Measurements from ENCODE around the gene CRYL1. TPM values are rescaled to one million over a fixed set of nuclear protein-coding genes. Genes with fewer than 3 reads are reported as not detected.

The CRYL1 gene
- total and polyA plus RNA-seq, 2 of the 4 experiments (the other 2 are of a cell fraction), result 11.7 to 16.4 TPM

- ChIA-PET CTCF (no interaction called here), POLR2A (ENCODE audit: unreplicated experiment) (no interaction called here)
- Histone ChIP-seq H3K56ac (ENCODE audit: extremely low read depth, insufficient read depth, low read length) (no peak overlapping the region), H3K36me3 (ENCODE audit: control insufficient read depth, insufficient read depth, low read length) (no peaks in the 10 kb centered on the region), H3K4me1 (ENCODE audit: control insufficient read depth, insufficient read depth, low read length) (no peaks in the 10 kb centered on the region), H3K14ac (replicated peaks; ENCODE audit: low read depth, low read length) (no peak overlapping the region), H4K5ac (ENCODE audit: low read depth, low read length) (no peak overlapping the region), H4K91ac (ENCODE audit: insufficient read depth, low read depth, low read length) (no peak overlapping the region), H3K23ac (ENCODE audit: low read depth, low read length) (no peak overlapping the region), H4K20me1 (ENCODE audit: insufficient read depth, low read length) (no peaks in the 10 kb centered on the region), H3K4me2 (ENCODE audit: low read depth, low read length) (no peak overlapping the region), H2BK15ac (ENCODE audit: low read depth, low read length) (no peak overlapping the region), H2BK120ac (ENCODE audit: low read depth, low read length) (no peak overlapping the region), H2AK9ac (replicated peaks; ENCODE audit: low read depth, low read length, poor library complexity) (no peak overlapping the region), H3K18ac (ENCODE audit: low read depth, low read length) (no peak overlapping the region), H2AK5ac (ENCODE audit: low read depth, low read length) (no peak overlapping the region), H3K4me3 (ENCODE audit: insufficient read depth, low read depth, low read length) (no peak overlapping the region), H4K8ac (ENCODE audit: low read depth in 2 of 2, low read length in 2 of 2) (no peak overlapping the region), H2BK20ac (ENCODE audit: low read depth, low read length) (no peak overlapping the region), H3K9ac (ENCODE audit: low read depth, low read length) (no peak overlapping the region), H2BK5ac (ENCODE audit: low read depth, low read length, poor library complexity, severe bottlenecking) (no peak overlapping the region), H2AFZ (replicated peaks; ENCODE audit: low read length, poor library complexity) (no peak overlapping the region), H3K4ac (ENCODE audit: low read depth, low read length) (no peak overlapping the region), H3K27ac (ENCODE audit: insufficient read depth, low read length) (no peak overlapping the region), H3K27me3 (ENCODE audit: control insufficient read depth, insufficient read depth, low read length) (peaks cover 2% of the 10 kb centered on the region; the same call in 1 of the 2 replicates), H3K9me1 (ENCODE audit: insufficient read depth, low read length) (no peaks in the 10 kb centered on the region), H3K9me3 (ENCODE audit: control insufficient read depth, insufficient read depth, low read length) (no peaks in the 10 kb centered on the region), H3K79me1 (ENCODE audit: low read depth in 1 of 2, low read length in 2 of 2) (no peaks in the 10 kb centered on the region)
- ATAC-seq (ENCODE audit: low read depth) (no peak), DNase-seq (no peak)
- no peak for TF ChIP-seq POLR2A (IDR thresholded peaks at IDR 0.05; ENCODE audit: low read depth, low read length)
- no peak for TF ChIP-seq FOS (IDR thresholded peaks at IDR 0.05; ENCODE audit: low read depth, low read length)
- no peak for TF ChIP-seq RAD21 (IDR thresholded peaks at IDR 0.05; ENCODE audit: low read length)
- TF ChIP-seq BHLHE40 (IDR thresholded peaks at IDR 0.05; ENCODE audit: low read depth, low read length), result no peak
- no peak for TF ChIP-seq NFE2L2 (IDR thresholded peaks at IDR 0.05; ENCODE audit: low read depth, low read length)
- no peak for TF ChIP-seq MAZ (IDR thresholded peaks at IDR 0.05; ENCODE audit: borderline replicate concordance, low read depth, low read length)
- no peak for TF ChIP-seq CHD1 (IDR thresholded peaks at IDR 0.05; ENCODE audit: low read depth, low read length)
- TF ChIP-seq MXI1 (IDR thresholded peaks at IDR 0.05; ENCODE audit: borderline replicate concordance, low read depth, low read length), result no peak
- no peak for TF ChIP-seq RFX5 (IDR thresholded peaks at IDR 0.05; ENCODE audit: low read depth, low read length)
- no peak for TF ChIP-seq CEBPB (IDR thresholded peaks at IDR 0.05; ENCODE audit: low read depth, low read length)
- no peak for TF ChIP-seq ELK1 (IDR thresholded peaks at IDR 0.05; ENCODE audit: borderline replicate concordance, low read depth, low read length)
- no peak for TF ChIP-seq RCOR1 (IDR thresholded peaks at IDR 0.05; ENCODE audit: insufficient replicate concordance, low read length)
- TF ChIP-seq SMC3 (IDR thresholded peaks at IDR 0.05; ENCODE audit: low read depth, low read length), result no peak
- TF ChIP-seq, protein P1, sequence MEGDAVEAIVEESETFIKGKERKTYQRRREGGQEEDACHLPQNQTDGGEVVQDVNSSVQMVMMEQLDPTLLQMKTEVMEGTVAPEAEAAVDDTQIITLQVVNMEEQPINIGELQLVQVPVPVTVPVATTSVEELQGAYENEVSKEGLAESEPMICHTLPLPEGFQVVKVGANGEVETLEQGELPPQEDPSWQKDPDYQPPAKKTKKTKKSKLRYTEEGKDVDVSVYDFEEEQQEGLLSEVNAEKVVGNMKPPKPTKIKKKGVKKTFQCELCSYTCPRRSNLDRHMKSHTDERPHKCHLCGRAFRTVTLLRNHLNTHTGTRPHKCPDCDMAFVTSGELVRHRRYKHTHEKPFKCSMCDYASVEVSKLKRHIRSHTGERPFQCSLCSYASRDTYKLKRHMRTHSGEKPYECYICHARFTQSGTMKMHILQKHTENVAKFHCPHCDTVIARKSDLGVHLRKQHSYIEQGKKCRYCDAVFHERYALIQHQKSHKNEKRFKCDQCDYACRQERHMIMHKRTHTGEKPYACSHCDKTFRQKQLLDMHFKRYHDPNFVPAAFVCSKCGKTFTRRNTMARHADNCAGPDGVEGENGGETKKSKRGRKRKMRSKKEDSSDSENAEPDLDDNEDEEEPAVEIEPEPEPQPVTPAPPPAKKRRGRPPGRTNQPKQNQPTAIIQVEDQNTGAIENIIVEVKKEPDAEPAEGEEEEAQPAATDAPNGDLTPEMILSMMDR (conservative IDR thresholded peaks at IDR 0.05; ENCODE audit: low read depth, low read length), result no peak
- no peak for TF ChIP-seq MAFK (IDR thresholded peaks at IDR 0.05; ENCODE audit: low read depth, low read length)
- TF ChIP-seq, protein P2, sequence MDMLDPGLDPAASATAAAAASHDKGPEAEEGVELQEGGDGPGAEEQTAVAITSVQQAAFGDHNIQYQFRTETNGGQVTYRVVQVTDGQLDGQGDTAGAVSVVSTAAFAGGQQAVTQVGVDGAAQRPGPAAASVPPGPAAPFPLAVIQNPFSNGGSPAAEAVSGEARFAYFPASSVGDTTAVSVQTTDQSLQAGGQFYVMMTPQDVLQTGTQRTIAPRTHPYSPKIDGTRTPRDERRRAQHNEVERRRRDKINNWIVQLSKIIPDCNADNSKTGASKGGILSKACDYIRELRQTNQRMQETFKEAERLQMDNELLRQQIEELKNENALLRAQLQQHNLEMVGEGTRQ (IDR thresholded peaks at IDR 0.05; ENCODE audit: low read depth, low read length), result no peak
- in situ Hi-C loops (cut with MboI; ENCODE audit: low sequenced_read_pairs) (no loop called here), intact Hi-C loops (cut with micrococcal nuclease) (no loop called here), dilution Hi-C loops (cut with HindIII; ENCODE audit: low sequenced_read_pairs, unreplicated experiment) (no loop called here)
- no TSS peak for BruUV-seq (replicated peaks)
- WGBS, 2 experiments (ENCODE audit: extremely low coverage in 2 of 2, insufficient read length in 1 of 2), result 60% methylated on average over 1 of the region's 5 CpGs; no CpG with 5 or more reads in 1 of the 2 experiments
Observed at GRCh38 chr13:20550799-20551198, 25.1 kb upstream of the CRYL1 start.
